ENCODE data around the gene PCP4L1. TPM values are rescaled to one million over a fixed set of nuclear protein-coding genes. Genes with fewer than 3 reads are reported as not detected.

The PCP4L1 gene
- total and polyA plus RNA-seq, 10 donors = 0.19 to 0.26 (median 0.20) TPM; not detected in 6

- no peak for DNase-seq
- peaks cover 0 to 16% (median 12%) of the 10 kb centered on the region in 6 donors for H3K4me1 ChIP-seq
- H3K9me3 ChIP-seq = peaks cover 0 to 14% (median 12%) of the 10 kb centered on the region in 8 donors
- 81 to 87% (median 84%) methylated on average over 12 of the region's 12 CpGs for WGBS, 5 donors
- H3K4me3 ChIP-seq = no peak overlapping the region
- H3K27ac ChIP-seq = no peak overlapping the region
- TF ChIP-seq POLR2A (IDR thresholded peaks at IDR 0.05) (no peak), POLR2AphosphoS5 (IDR thresholded peaks at IDR 0.05) (no peak)
- TF ChIP-seq, protein P1, sequence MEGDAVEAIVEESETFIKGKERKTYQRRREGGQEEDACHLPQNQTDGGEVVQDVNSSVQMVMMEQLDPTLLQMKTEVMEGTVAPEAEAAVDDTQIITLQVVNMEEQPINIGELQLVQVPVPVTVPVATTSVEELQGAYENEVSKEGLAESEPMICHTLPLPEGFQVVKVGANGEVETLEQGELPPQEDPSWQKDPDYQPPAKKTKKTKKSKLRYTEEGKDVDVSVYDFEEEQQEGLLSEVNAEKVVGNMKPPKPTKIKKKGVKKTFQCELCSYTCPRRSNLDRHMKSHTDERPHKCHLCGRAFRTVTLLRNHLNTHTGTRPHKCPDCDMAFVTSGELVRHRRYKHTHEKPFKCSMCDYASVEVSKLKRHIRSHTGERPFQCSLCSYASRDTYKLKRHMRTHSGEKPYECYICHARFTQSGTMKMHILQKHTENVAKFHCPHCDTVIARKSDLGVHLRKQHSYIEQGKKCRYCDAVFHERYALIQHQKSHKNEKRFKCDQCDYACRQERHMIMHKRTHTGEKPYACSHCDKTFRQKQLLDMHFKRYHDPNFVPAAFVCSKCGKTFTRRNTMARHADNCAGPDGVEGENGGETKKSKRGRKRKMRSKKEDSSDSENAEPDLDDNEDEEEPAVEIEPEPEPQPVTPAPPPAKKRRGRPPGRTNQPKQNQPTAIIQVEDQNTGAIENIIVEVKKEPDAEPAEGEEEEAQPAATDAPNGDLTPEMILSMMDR (IDR thresholded peaks at IDR 0.05 in 8 of 11, conservative IDR thresholded peaks at IDR 0.05 in 3 of 11) = no peak
- intact Hi-C loops (cut with DNase I; ENCODE audit: low total_unique reads) = no loop called here
- peaks cover 4 to 73% (median 31%) of the 10 kb centered on the region in 7 donors for H3K27me3 ChIP-seq (replicated peaks in 1 of 7)
- no peaks in the 10 kb centered on the region for H3K36me3 ChIP-seq
Observed at GRCh38 chr1:161261261-161262235, 3.0 kb downstream of the PCP4L1 start.

DNA sequence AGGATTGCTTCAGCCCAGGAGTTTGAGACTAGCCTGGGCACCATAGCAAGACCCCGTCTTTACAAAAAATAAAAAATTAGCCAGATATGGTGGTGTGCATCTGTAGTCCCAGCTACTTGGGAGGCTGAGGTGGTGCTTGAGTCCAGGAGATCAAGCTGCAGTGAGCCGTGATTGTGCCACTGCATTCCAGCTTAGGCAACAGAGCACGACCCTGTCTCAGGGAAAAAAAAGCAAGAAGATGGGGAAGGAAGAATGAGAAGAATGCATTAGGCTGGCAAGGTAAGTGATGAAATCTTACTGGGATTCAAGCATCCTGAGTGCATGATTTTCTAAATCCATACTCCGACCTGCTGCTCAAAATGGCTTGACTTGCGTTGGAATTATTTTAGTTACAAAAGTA is 6.8 kb downstream of the PCP4L1 start:
- intact Hi-C loops (cut with DNase I; ENCODE audit: low total_unique reads) = no loop called here
- Histone ChIP-seq H3K27me3 (replicated peaks in 1 of 7) (peaks cover 0 to 36% (median 9%) of the 10 kb centered on the region in 7 donors), H3K9me3 (no peaks in the 10 kb centered on the region), H3K4me1 (peaks cover 0 to 12% (median 0%) of the 10 kb centered on the region in 6 donors), H3K4me3 (no peak overlapping the region), H3K27ac (no peak overlapping the region), H3K36me3 (no peaks in the 10 kb centered on the region)
- TF ChIP-seq POLR2AphosphoS5 (IDR thresholded peaks at IDR 0.05) = no peak
- no peak for TF ChIP-seq POLR2A (IDR thresholded peaks at IDR 0.05)
- TF ChIP-seq, protein P1 (IDR thresholded peaks at IDR 0.05 in 8 of 11, conservative IDR thresholded peaks at IDR 0.05 in 3 of 11) = no peak
- DNase-seq = no peak
- WGBS, 5 donors = 86 to 92% (median 86%) methylated on average over 5 of the region's 5 CpGs

DNA sequence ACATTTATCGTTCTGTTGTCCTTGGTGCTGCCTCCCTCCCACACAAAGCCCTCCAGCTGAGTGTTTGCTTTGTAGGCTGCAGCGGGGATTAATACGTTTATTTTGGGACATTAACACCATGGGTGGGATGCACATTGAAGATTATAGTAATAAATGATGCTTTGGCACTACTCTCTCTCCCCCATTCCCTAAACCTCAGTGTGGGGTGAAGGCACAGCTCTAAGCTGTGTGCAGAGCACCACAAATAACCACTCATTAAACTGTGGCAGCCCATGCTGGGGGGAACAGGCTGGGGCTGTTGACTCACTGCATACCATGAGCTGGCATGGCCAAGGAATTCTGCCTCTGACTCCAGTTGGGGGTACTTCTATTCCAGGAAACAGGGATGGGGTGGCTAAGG is 7.7 kb downstream of the PCP4L1 start:
- intact Hi-C loops (cut with DNase I; ENCODE audit: low total_unique reads) = no loop called here
- TF ChIP-seq POLR2A (IDR thresholded peaks at IDR 0.05) (no peak), POLR2AphosphoS5 (IDR thresholded peaks at IDR 0.05) (no peak)
- TF ChIP-seq, protein P1 (IDR thresholded peaks at IDR 0.05 in 8 of 11, conservative IDR thresholded peaks at IDR 0.05 in 3 of 11) = no peak
- no peak for DNase-seq
- Histone ChIP-seq H3K9me3 (no peaks in the 10 kb centered on the region), H3K27me3 (replicated peaks in 1 of 7) (peaks cover 0 to 27% (median 2%) of the 10 kb centered on the region in 7 donors), H3K4me3 (no peak overlapping the region), H3K27ac (no peak overlapping the region), H3K4me1 (peaks cover 0 to 12% (median 0%) of the 10 kb centered on the region in 6 donors), H3K36me3 (no peaks in the 10 kb centered on the region)
- WGBS, 5 donors = 68 to 85% (median 76%) methylated on average over 3 of the region's 3 CpGs

DNA sequence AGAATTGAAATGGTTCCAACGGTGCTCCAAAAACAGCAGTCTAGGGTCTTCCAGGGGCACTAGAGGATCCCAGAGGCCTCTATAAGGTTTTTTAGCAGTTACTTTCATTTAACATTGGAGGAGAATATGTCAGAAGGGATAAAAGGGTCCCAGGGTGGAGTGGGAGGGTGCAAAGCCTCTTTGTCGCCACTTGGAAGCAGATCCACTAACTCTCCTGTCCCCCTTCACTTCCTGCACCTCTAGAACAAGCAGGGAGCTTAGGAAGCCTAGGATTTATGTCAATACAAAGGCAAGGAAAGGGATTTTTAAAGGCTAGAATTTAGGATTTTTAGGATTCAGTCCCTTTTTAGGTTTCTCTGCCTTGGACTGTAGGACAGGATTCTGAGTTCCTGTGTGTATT is 8.3 kb downstream of the PCP4L1 start:
- intact Hi-C loops (cut with DNase I; ENCODE audit: low total_unique reads) = no loop called here
- TF ChIP-seq POLR2A (IDR thresholded peaks at IDR 0.05) = no peak
- DNase-seq = no peak
- peaks cover 0 to 26% (median 0%) of the 10 kb centered on the region in 7 donors for H3K27me3 ChIP-seq (replicated peaks in 1 of 7)
- peaks cover 0 to 12% (median 0%) of the 10 kb centered on the region in 6 donors for H3K4me1 ChIP-seq
- H3K4me3 ChIP-seq = no peak overlapping the region
- no peak overlapping the region for H3K27ac ChIP-seq
- no peaks in the 10 kb centered on the region for H3K9me3 ChIP-seq
- WGBS, 5 donors = 57 to 86% (median 79%) methylated on average over 2 of the region's 2 CpGs
- no peaks in the 10 kb centered on the region for H3K36me3 ChIP-seq

Data from spleen (tissue), 11 donors.